PC-3 (cell line): ENCODE results near the gene PAPPA. TPM values are rescaled to one million over a fixed set of nuclear protein-coding genes. Genes with fewer than 3 reads are reported as not detected.

Experiments used
- ATAC-seq: fragments of 200-7000 bp; cut with Tn5 transposase; 2 replicates; pipeline ENCODE4 v1.9.1; 2020; ENCODE audit warnings: mild to moderate bottlenecking, moderate library complexity
- BruUV-seq: library from RNA; stranded (reverse); fragments of 400-500 nt; replicated peaks from 2 replicates; lab custom pipeline; 2021; lab: Mats Ljungman, UMichigan
- CTCF ChIA-PET: fragments of 300-600 bp; sonication (Branson Sonifier 250); formaldehyde crosslinking; loops from one replicate; lab custom pipeline; 2022; ENCODE audit warnings: antibody characterized with exemption; lab: Charles Lee
- POLR2A ChIA-PET: fragments of 300-600 bp; sonication (Branson Sonifier 250); formaldehyde crosslinking; loops from one replicate; lab custom pipeline; 2022; ENCODE audit warnings: antibody characterized with exemption; ENCODE audit not compliant: unreplicated experiment; lab: Charles Lee
- DNase-seq: peaks from one replicate; pipeline ENCODE4 v3.0.0-alpha.2; 2015
- H2AFZ ChIP-seq: fragments of 300-600 bp; sonication (generic); 2 replicates; pipeline ENCODE4 v1.6.0; 2016; ENCODE audit warnings: antibody characterized with exemption, low read length
- H3F3A ChIP-seq: fragments of 300-600 bp; sonication (generic); one replicate; pipeline ENCODE4 v1.6.0; 2017; ENCODE audit warnings: antibody characterized with exemption, low read length, control low read depth, mild to moderate bottlenecking; ENCODE audit not compliant: unreplicated experiment
- H3K27ac ChIP-seq: fragments of 300-600 bp; sonication (generic); 2 replicates; pipeline ENCODE4 v1.5.1; 2016; ENCODE audit warnings: mild to moderate bottlenecking, low read length
- H3K27me3 ChIP-seq: fragments of 300-600 bp; sonication (generic); 2 replicates; pipeline ENCODE4 v1.6.1; 2016; ENCODE audit warnings: low read length, mixed read lengths
- H3K36me3 ChIP-seq: fragments of 300-600 bp; sonication (generic); 2 replicates; pipeline ENCODE4 v1.6.1; 2016; ENCODE audit warnings: low read depth, mixed run types, low read length, mixed read lengths
- H3K4me1 ChIP-seq: fragments of 300-600 bp; sonication (generic); 2 replicates; pipeline ENCODE4 v1.5.1; 2016; ENCODE audit warnings: low read length; ENCODE audit not compliant: insufficient read depth
- H3K4me2 ChIP-seq: fragments of 300-600 bp; sonication (generic); 2 replicates; pipeline ENCODE4 v1.6.0; 2016; ENCODE audit warnings: low read length
- H3K4me3 ChIP-seq: fragments of 300-600 bp; sonication (generic); 2 replicates; pipeline ENCODE4 v1.5.1; 2016; ENCODE audit warnings: mild to moderate bottlenecking, low read length, mixed read lengths
- H3K79me2 ChIP-seq: fragments of 300-600 bp; sonication (generic); 2 replicates; pipeline ENCODE4 v1.6.1; 2017; ENCODE audit warnings: low read length, mixed read lengths
- H3K9ac ChIP-seq: fragments of 300-600 bp; sonication (generic); 2 replicates; pipeline ENCODE4 v1.6.0; 2016; ENCODE audit warnings: mild to moderate bottlenecking, low read length
- H3K9me2 ChIP-seq: fragments of 300-600 bp; sonication (generic); replicated peaks from 2 replicates; pipeline ENCODE4 v1.6.1; 2016; ENCODE audit warnings: mixed run types, low read length, mixed read lengths
- H3K9me3 ChIP-seq: fragments of 300-600 bp; sonication (generic); 2 replicates; pipeline ENCODE4 v1.6.1; 2016; ENCODE audit warnings: low read length, mixed read lengths
- H4K20me1 ChIP-seq: fragments of 300-600 bp; sonication (generic); 2 replicates; pipeline ENCODE4 v1.6.1; 2016; ENCODE audit warnings: low read length, mixed read lengths
- EZH2 ChIP-seq: fragments of 300-600 bp; sonication (generic); IDR thresholded peaks from one replicate; pipeline ENCODE4 v1.6.1; 2017; ENCODE audit warnings: antibody characterized with exemption, mild to moderate bottlenecking, low read length; ENCODE audit not compliant: unreplicated experiment
- EZH2phosphoT487 ChIP-seq: fragments of 300-600 bp; sonication (generic); IDR thresholded peaks from 2 replicates; pipeline ENCODE4 v1.6.1; 2018; ENCODE audit warnings: mild to moderate bottlenecking, antibody characterized with exemption, low read length, borderline replicate concordance
- intact Hi-C: fragments of 100-400 bp; cut with micrococcal nuclease; formaldehyde crosslinking; loops from 2 replicates; pipeline ENCODE4 v1.9.0; 2023
- total RNA-seq: library from RNA; depleted of rRNA; stranded (reverse); fragments of >200 nt; gene quantifications from 2 replicates; pipeline ENCODE4 v1.2.3, GENCODE V29; 2014
- TF ChIP-seq, protein P1 (sequence below): fragments of 300-600 bp; sonication (generic); conservative IDR thresholded peaks from 2 replicates; pipeline ENCODE4 v1.5.1; 2017; ENCODE audit warnings: antibody characterized with exemption, low read depth, mild to moderate bottlenecking, low read length

Gene PAPPA
- total RNA-seq, 1 experiment from 2014 or later = not detected

- POLR2A ChIA-PET = no interaction called here
- no peak overlapping the region for H2AFZ ChIP-seq
- no TSS peak for BruUV-seq
These were observed 97.8 kb downstream of the PAPPA start for GRCh38 chr9:116251366-116251765.

GRCh38 chr9:116260531-116260930 lies 106.9 kb downstream of the PAPPA start:
- Histone ChIP-seq H4K20me1 (no peaks in the 10 kb centered on the region), H3K27me3 (peaks cover 40% of the 10 kb centered on the region), H3K4me1 (no peaks in the 10 kb centered on the region), H2AFZ (no peak overlapping the region), H3K9me3 (no peaks in the 10 kb centered on the region), H3K4me3 (no peak overlapping the region), H3K27ac (no peak overlapping the region), H3K36me3 (no peaks in the 10 kb centered on the region), H3K79me2 (no peaks in the 10 kb centered on the region), H3F3A (no peaks in the 10 kb centered on the region), H3K9ac (no peak overlapping the region), H3K4me2 (no peak overlapping the region), H3K9me2 (no peaks in the 10 kb centered on the region)
- ATAC-seq (no peak), DNase-seq (no peak)
- POLR2A ChIA-PET = no interaction called here
- BruUV-seq = no TSS peak
- TF ChIP-seq EZH2 (no peak), EZH2phosphoT487 (no peak)
- TF ChIP-seq, protein P1, sequence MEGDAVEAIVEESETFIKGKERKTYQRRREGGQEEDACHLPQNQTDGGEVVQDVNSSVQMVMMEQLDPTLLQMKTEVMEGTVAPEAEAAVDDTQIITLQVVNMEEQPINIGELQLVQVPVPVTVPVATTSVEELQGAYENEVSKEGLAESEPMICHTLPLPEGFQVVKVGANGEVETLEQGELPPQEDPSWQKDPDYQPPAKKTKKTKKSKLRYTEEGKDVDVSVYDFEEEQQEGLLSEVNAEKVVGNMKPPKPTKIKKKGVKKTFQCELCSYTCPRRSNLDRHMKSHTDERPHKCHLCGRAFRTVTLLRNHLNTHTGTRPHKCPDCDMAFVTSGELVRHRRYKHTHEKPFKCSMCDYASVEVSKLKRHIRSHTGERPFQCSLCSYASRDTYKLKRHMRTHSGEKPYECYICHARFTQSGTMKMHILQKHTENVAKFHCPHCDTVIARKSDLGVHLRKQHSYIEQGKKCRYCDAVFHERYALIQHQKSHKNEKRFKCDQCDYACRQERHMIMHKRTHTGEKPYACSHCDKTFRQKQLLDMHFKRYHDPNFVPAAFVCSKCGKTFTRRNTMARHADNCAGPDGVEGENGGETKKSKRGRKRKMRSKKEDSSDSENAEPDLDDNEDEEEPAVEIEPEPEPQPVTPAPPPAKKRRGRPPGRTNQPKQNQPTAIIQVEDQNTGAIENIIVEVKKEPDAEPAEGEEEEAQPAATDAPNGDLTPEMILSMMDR = no peak
- intact Hi-C loops = no loop called here
- CTCF ChIA-PET = no interaction called here

More at GRCh38 chr9:116251366-116251765, 97.8 kb downstream of the PAPPA start:
- DNase-seq (no peak), ATAC-seq (no peak)
- Histone ChIP-seq H4K20me1 (no peaks in the 10 kb centered on the region), H3K79me2 (no peaks in the 10 kb centered on the region), H3F3A (no peaks in the 10 kb centered on the region), H3K36me3 (no peaks in the 10 kb centered on the region), H3K27me3 (peaks cover 15% of the 10 kb centered on the region), H3K4me1 (no peaks in the 10 kb centered on the region), H3K27ac (no peak overlapping the region), H3K4me3 (no peak overlapping the region), H3K9me3 (no peaks in the 10 kb centered on the region), H3K9me2 (no peaks in the 10 kb centered on the region), H3K4me2 (no peak overlapping the region), H3K9ac (no peak overlapping the region)
- TF ChIP-seq, protein P1 = no peak
- no peak for TF ChIP-seq EZH2phosphoT487
- no peak for TF ChIP-seq EZH2
- intact Hi-C loops = no loop called here
- CTCF ChIA-PET = no interaction called here

DNA sequence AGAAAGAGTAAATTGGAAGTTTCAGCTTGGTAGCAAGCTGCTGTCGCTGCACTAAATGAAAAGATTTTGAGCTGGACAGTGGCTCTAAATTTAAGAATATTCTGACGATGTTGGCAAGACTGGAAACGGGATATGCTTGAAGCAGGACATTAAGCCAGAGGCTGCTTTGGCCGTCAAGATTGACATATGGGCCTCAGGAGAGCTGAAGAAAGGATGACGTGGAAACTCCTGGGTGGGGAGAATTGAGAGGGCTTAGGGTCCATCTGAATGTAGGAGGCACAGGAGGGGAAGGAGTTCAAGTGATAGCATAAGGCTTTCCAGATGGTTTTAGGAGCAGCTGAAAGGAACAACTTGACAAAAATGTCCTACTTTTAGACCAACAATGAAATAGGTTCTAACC lies 108.9 kb downstream of the PAPPA start:
- no TSS peak for BruUV-seq
- POLR2A ChIA-PET = no interaction called here

More for the DNA sequence above, 108.9 kb downstream of the PAPPA start:
- no peaks in the 10 kb centered on the region for H4K20me1 ChIP-seq
- TF ChIP-seq, protein P1 = no peak
- TF ChIP-seq EZH2 (no peak), EZH2phosphoT487 (no peak)
- no peaks in the 10 kb centered on the region for H3K4me1 ChIP-seq
- no peak overlapping the region for H3K4me2 ChIP-seq
- no peak overlapping the region for H3K27ac ChIP-seq
- H2AFZ ChIP-seq = no peak overlapping the region
- no peaks in the 10 kb centered on the region for H3K36me3 ChIP-seq
- H3K9me3 ChIP-seq = no peaks in the 10 kb centered on the region
- peaks cover 40% of the 10 kb centered on the region for H3K27me3 ChIP-seq
- no peak overlapping the region for H3K9ac ChIP-seq
- no peaks in the 10 kb centered on the region for H3F3A ChIP-seq
- no peaks in the 10 kb centered on the region for H3K79me2 ChIP-seq
- CTCF ChIA-PET = no interaction called here
- no peak for ATAC-seq
- intact Hi-C loops = no loop called here
- H3K9me2 ChIP-seq = no peaks in the 10 kb centered on the region
- DNase-seq = no peak
- H3K4me3 ChIP-seq = no peak overlapping the region
